Activated B cell treated with CpG ODN at 0.5 μM for 24 hours (primary cell): ENCODE data around the gene RPP30. TPM values are rescaled to one million over a fixed set of nuclear protein-coding genes. Genes with fewer than 3 reads are reported as not detected.

Source experiments
- ATAC-seq: fragments of 200-7000 bp; cut with Tn5 transposase; one replicate; pipeline ENCODE4 v1.10.0; 2021; ENCODE audit warnings: low read depth, mild to moderate bottlenecking, moderate library complexity
- CTCF ChIA-PET: fragments of 350-600 bp; sonication (Branson Sonifier 250); formaldehyde crosslinking; loops from one replicate; lab custom pipeline; 2021; ENCODE audit warnings: antibody characterized with exemption; lab: Charles Lee
- POLR2A ChIA-PET: fragments of 350-600 bp; sonication (Branson Sonifier 250); formaldehyde crosslinking; loops from one replicate; lab custom pipeline; 2021; ENCODE audit warnings: antibody characterized with exemption; lab: Charles Lee
- DNase-seq: peaks from one replicate; pipeline ENCODE4 v3.0.0; 2022
- H3K27ac Mint-ChIP-seq: one replicate; pipeline ENCODE4 v1.8.0; 2020; ENCODE audit warnings: mixed read lengths
- H3K27me3 Mint-ChIP-seq: one replicate; pipeline ENCODE4 v1.8.0; 2021; ENCODE audit warnings: mixed read lengths
- H3K36me3 Mint-ChIP-seq: one replicate; pipeline ENCODE4 v1.8.0; 2021; ENCODE audit warnings: low read depth, mixed read lengths
- H3K4me1 Mint-ChIP-seq: one replicate; pipeline ENCODE4 v1.8.0; 2021; ENCODE audit warnings: mixed read lengths
- H3K4me3 Mint-ChIP-seq: one replicate; pipeline ENCODE4 v1.8.0; 2020; ENCODE audit warnings: mild to moderate bottlenecking, mixed read lengths
- H3K9me3 Mint-ChIP-seq: one replicate; pipeline ENCODE4 v1.8.0; 2020; ENCODE audit warnings: mixed read lengths
- intact Hi-C: fragments of 100-400 bp; cut with micrococcal nuclease; formaldehyde crosslinking; loops from one replicate; pipeline ENCODE4 v1.15.1; 2024
- total RNA-seq: library from RNA; stranded (reverse); gene quantifications from 2 replicates; pipeline ENCODE4 v1.2.3, GENCODE V29; 2022
- TF ChIP-seq, protein P1 (sequence below): fragments of 200-600 bp; IDR thresholded peaks from one replicate; pipeline ENCODE4 v1.8.0; 2022; ENCODE audit warnings: antibody characterized with exemption, mild to moderate bottlenecking

The RPP30 gene
- total RNA-seq = 43.7 and 44.6 TPM in 2 replicates

DNA sequence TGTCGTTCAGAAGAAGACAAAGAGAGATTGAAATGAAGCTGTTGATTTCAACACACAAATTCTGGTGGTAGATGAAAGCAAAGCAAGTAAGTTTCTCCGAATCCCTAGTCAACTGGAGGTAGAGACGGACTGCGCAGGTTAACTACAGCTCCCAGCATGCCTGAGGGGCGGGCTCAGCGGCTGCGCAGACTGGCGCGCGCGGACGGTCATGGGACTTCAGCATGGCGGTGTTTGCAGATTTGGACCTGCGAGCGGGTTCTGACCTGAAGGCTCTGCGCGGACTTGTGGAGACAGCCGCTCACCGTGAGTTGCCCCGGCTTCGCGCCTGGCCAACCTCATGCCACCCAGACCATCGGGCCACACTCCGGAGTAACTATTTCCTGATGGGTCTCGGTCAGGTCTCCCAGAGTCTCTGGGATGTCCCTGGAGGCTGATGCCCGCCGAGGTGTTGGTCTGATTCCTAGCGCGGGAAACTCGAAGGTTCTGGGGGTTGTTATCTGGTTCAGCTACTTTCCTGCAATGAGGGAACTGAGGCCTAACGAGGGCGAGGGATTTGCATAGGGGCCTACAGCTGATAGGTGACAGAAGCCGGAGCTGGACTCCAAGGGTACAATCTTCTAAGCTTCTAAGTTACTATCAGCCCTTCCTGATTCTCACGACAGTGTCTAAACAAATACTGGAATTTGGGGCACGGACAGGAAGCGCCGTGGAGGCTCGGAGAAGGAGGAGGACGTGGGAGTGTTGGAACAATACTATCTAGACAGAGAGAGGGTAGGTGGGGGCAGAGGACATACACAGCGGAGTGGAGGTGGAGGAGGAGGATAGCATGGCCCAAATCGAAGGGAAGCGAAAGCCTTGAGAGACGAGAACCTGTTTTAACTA, at the start of gene RPP30:
TSS of gene RPP30 (plus strand) at position 209 of the 882 bp plus-strand sequence. CDS start at position 222, 13 bp downstream.
- TF ChIP-seq, protein P1, sequence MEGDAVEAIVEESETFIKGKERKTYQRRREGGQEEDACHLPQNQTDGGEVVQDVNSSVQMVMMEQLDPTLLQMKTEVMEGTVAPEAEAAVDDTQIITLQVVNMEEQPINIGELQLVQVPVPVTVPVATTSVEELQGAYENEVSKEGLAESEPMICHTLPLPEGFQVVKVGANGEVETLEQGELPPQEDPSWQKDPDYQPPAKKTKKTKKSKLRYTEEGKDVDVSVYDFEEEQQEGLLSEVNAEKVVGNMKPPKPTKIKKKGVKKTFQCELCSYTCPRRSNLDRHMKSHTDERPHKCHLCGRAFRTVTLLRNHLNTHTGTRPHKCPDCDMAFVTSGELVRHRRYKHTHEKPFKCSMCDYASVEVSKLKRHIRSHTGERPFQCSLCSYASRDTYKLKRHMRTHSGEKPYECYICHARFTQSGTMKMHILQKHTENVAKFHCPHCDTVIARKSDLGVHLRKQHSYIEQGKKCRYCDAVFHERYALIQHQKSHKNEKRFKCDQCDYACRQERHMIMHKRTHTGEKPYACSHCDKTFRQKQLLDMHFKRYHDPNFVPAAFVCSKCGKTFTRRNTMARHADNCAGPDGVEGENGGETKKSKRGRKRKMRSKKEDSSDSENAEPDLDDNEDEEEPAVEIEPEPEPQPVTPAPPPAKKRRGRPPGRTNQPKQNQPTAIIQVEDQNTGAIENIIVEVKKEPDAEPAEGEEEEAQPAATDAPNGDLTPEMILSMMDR = no peak
- ChIA-PET CTCF (interaction anchor here (0.6 to 1.9 kb wide), 5 partner anchors 8 to 135 kb away, joined by 3 to 8 read pairs (median 4); partner anchors contain the start of gene HTR7), POLR2A (interaction anchor here (0.6 to 1.1 kb wide), 9 partner anchors 9 to 1623 kb away, joined by 3 to 5 read pairs (median 3); partner anchors contain the start of genes BTAF1 and HTR7)
- intact Hi-C loops = loop anchor here (1.0 to 5.0 kb wide), 10 partner anchors 15 to 1450 kb away; partner anchors contain the start of genes BTAF1, FGFBP3, HECTD2 and KIF20B
- peak within 1 kb of the TSS; percentile 89 for H3K27ac Mint-ChIP-seq
- peaks cover 7% of the 10 kb centered on the region for H3K9me3 Mint-ChIP-seq
- H3K36me3 Mint-ChIP-seq = peaks cover 22% of the 10 kb centered on the region
- peak; percentile 77 for DNase-seq
- H3K27me3 Mint-ChIP-seq = peaks cover 14% of the 10 kb centered on the region
- H3K4me1 Mint-ChIP-seq = peaks cover 30% of the 10 kb centered on the region
- H3K4me3 Mint-ChIP-seq = peak within 1 kb of the TSS; percentile 96
- peak; percentile 97 for ATAC-seq

- ATAC-seq = no peak
- CTCF ChIA-PET = no interaction called here
- POLR2A ChIA-PET = no interaction called here
These were observed 49.3 kb upstream of the RPP30 start for GRCh38 chr10:90822508-90822907.

DNA sequence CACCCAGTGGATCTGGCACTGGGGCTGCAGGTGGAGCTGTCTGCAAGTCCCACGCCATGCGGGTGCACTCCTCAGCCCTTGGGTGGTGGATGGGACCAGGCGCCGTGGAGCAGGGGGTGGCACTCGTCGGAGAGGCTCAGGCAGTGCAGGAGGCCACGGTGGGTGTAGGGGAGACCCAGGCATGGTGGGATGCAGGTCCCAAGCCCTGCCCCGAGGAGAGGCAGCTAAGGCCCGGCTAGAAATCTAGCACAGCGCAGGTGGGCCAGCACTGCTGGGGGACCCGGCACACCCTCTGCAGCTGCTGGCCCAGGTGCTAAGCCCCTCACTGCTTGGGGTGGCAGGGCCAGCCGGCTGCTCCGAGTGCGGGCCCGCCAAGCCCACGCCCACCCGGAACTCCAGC, 39.7 kb upstream of the RPP30 start:
- no peak overlapping the region for H3K27ac Mint-ChIP-seq
- intact Hi-C loops = no loop called here
- ATAC-seq (no peak), DNase-seq (no peak)
- no peaks in the 10 kb centered on the region for H3K4me1 Mint-ChIP-seq
- H3K4me3 Mint-ChIP-seq = no peak overlapping the region
- H3K36me3 Mint-ChIP-seq = no peaks in the 10 kb centered on the region
- peaks cover 9% of the 10 kb centered on the region for H3K27me3 Mint-ChIP-seq
- ChIA-PET CTCF (no interaction called here), POLR2A (no interaction called here)
- peaks cover 3% of the 10 kb centered on the region for H3K9me3 Mint-ChIP-seq
- TF ChIP-seq, protein P1 = no peak

More at GRCh38 chr10:90822508-90822907, 49.3 kb upstream of the RPP30 start:
- intact Hi-C loops = no loop called here
- Mint-ChIP-seq H3K36me3 (no peaks in the 10 kb centered on the region), H3K9me3 (peaks cover 13% of the 10 kb centered on the region), H3K4me1 (no peaks in the 10 kb centered on the region), H3K27me3 (peaks cover 27% of the 10 kb centered on the region), H3K27ac (no peak overlapping the region), H3K4me3 (no peak overlapping the region)
- TF ChIP-seq, protein P1 = no peak
- DNase-seq = no peak

DNA sequence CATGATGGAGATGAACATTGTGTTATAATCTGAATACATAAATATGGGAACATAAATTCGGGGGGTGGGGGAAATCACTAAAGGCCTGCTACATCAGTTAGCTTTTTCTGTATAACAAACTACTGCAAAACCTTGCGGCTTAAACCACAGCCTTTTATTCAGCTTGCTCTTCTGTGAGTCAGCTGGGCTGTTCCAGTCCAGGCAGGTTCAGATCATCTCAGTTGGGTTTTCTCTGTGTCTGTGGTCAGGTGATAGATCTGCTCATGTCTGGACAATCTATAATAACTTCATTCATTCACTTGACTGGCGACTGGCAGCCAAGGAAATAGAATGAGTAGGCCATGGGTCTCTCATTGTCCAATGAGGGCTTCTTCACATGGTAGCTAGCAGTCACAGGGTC, 37.4 kb upstream of the RPP30 start:
- no peaks in the 10 kb centered on the region for H3K36me3 Mint-ChIP-seq

More for the DNA sequence above, 37.4 kb upstream of the RPP30 start:
- ATAC-seq (no peak), DNase-seq (no peak)
- TF ChIP-seq, protein P1 = no peak
- H3K9me3 Mint-ChIP-seq = peaks cover 3% of the 10 kb centered on the region
- H3K4me3 Mint-ChIP-seq = no peak overlapping the region
- no peak overlapping the region for H3K27ac Mint-ChIP-seq
- no peaks in the 10 kb centered on the region for H3K4me1 Mint-ChIP-seq
- intact Hi-C loops = no loop called here
- POLR2A ChIA-PET = no interaction called here
- CTCF ChIA-PET = no interaction called here
- H3K27me3 Mint-ChIP-seq = peaks cover 1% of the 10 kb centered on the region
